Pancreas (tissue), 10 donors: ENCODE data around the gene MAPKAP1. TPM values are rescaled to one million over a fixed set of nuclear protein-coding genes. Genes with fewer than 3 reads are reported as not detected.
A peak's percentile ranks its signal among the peaks of the same experiment; 100 is the strongest.

Experiments used
- ATAC-seq, 4 donors: fragments of 200-7000 bp; cut with Tn5 transposase; one replicate each; pipeline versions ENCODE4 v1.8.0 to v1.9.1; 2020; ENCODE audit warnings: mild to moderate bottlenecking in 4 of 4, moderate library complexity in 4 of 4
- DNase-seq, 6 donors: peaks; one replicate each; pipeline ENCODE4 v3.0.0-alpha.2; 2020
- FAIRE-seq: peaks from 2 replicates; lab custom pipeline; 2012; peaks lifted over from hg19 to GRCh38; lab: Jason Lieb, UNC
- H3K27ac ChIP-seq, 4 donors: fragments of 200-600 bp; sonication (generic); 1 replicate in 3 of 4; 2 replicates in 1 of 4; pipeline versions ENCODE4 v1.5.0 to v1.8.0; 2020
- H3K27me3 ChIP-seq, 4 donors: fragments of 200-600 bp; one replicate each; pipeline ENCODE4 v1.8.0; 2021
- H3K36me3 ChIP-seq, 3 donors: fragments of 200-600 bp; sonication (generic) in 1 of 3; one replicate each; pipeline versions ENCODE4 v1.5.0 to v1.8.0; 2020 to 2021
- H3K4me1 ChIP-seq, 3 donors: fragments of 200-600 bp; one replicate each; pipeline ENCODE4 v1.8.0; 2021
- H3K4me3 ChIP-seq, 4 donors: fragments of 200-600 bp; sonication (generic) in 2 of 4; one replicate each; pipeline versions ENCODE4 v1.5.0 to v1.8.0; 2020 to 2021
- H3K9me3 ChIP-seq, 4 donors: fragments of 200-600 bp; one replicate each; pipeline ENCODE4 v1.8.0; 2021
- CTCF ChIP-seq, 4 donors: fragments of 200-600 bp; sonication (generic) in 3 of 4; IDR thresholded peaks; one replicate each; pipeline versions ENCODE4 v1.5.0 to v1.8.0; 2021; ENCODE audit warnings: antibody characterized with exemption in 4 of 4
- WGBS, 2 donors: extraction: QIAGEN DNeasy Blood & Tissue Kit; methylation state at CpG; one replicate each; pipeline ENCODE4 v1.1.7; 2013; 5-methylcytosine and 5-hydroxymethylcytosine counted together
- intact Hi-C, 3 donors: fragments of 100-400 bp; cut with DNase I; formaldehyde crosslinking; loops; one replicate each; pipeline versions ENCODE4 v1.11.1 to v1.14.2; 2022
- polyA plus RNA-seq, 2 donors: library from polyadenylated mRNA; stranded (reverse); fragments of 200-250 nt; gene quantifications; one replicate each; pipeline ENCODE4 v1.2.3, GENCODE V29; 2013
- total RNA-seq, 6 donors: library from RNA; stranded (reverse); fragmentation: NEBNext Ultra II Directional in 4 of 6; extraction: Animal tissue kit (Norgen Biotek cat#: 25700) in 4 of 6; gene quantifications; one replicate each; pipeline versions ENCODE4 v1.2.1 to v1.2.4, GENCODE V29; 2021 to 2023
- donor health status: healthy with polysubstance abuse.
- donor health status: DM: no; HTN: no; CAD: no; lungs with moderate emphysema.
- donor health status: DM: no; HTN: no; CAD: no.
- donor health status: control.
- donor health status: control.
- donor health status: Bipolar disorder and iron deficiency.
- donor health status: DM: yes; HTN: yes; CAD: no.
- donor health status: DM: no; HTN: no; CAD: no.
- donor health status: DM: no; HTN: no; CAD: no.
- donor health status: DM: yes; HTN: yes; CAD: no.

The MAPKAP1 gene
- total and polyA plus RNA-seq, 8 donors: 18.7 to 42.0 (median 30.4) TPM

GRCh38 chr9:125674981-125675973 lies 31.7 kb downstream of the MAPKAP1 start:
- H3K9me3 ChIP-seq: no peaks in the 10 kb centered on the region
- WGBS, 2 donors: 53 to 69% methylated on average over 3 of the region's 3 CpGs
- H3K27me3 ChIP-seq: no peaks in the 10 kb centered on the region
- no peak overlapping the region for H3K4me3 ChIP-seq
- ATAC-seq: peak; percentile 53 to 95 (median 78)
- intact Hi-C loops: no loop called here
- peaks cover 0 to 10% (median 0%) of the 10 kb centered on the region in 3 donors for H3K4me1 ChIP-seq
- H3K36me3 ChIP-seq: no peaks in the 10 kb centered on the region
- TF ChIP-seq CTCF (IDR thresholded peaks at IDR 0.05): no peak
- H3K27ac ChIP-seq: peak overlapping the region in 1 of 4 donors; percentile 32
- DNase-seq: no peak
- no peak for FAIRE-seq

- intact Hi-C loops: no loop called here
- peaks cover 0 to 4% (median 0%) of the 10 kb centered on the region in 3 donors for H3K36me3 ChIP-seq
- 99% methylated on average over 3 of the region's 3 CpGs for WGBS, 2 donors
- peaks cover 0 to 10% (median 0%) of the 10 kb centered on the region in 3 donors for H3K4me1 ChIP-seq
- ATAC-seq: no peak
- no peak for TF ChIP-seq CTCF (IDR thresholded peaks at IDR 0.05)
- H3K27me3 ChIP-seq: no peaks in the 10 kb centered on the region
- no peak overlapping the region for H3K27ac ChIP-seq
- FAIRE-seq: no peak
- H3K4me3 ChIP-seq: no peak overlapping the region
- no peak for DNase-seq
- no peaks in the 10 kb centered on the region for H3K9me3 ChIP-seq
Measured at GRCh38 chr9:125672876-125673275, 34.1 kb downstream of the MAPKAP1 start.

GRCh38 chr9:125663127-125663526 lies 43.9 kb downstream of the MAPKAP1 start:
- Histone ChIP-seq H3K4me3 (no peak overlapping the region), H3K4me1 (no peaks in the 10 kb centered on the region), H3K36me3 (peaks cover 0 to 3% (median 0%) of the 10 kb centered on the region in 3 donors), H3K27ac (no peak overlapping the region), H3K27me3 (no peaks in the 10 kb centered on the region), H3K9me3 (no peaks in the 10 kb centered on the region)
- DNase-seq (no peak), FAIRE-seq (no peak), ATAC-seq (no peak)
- TF ChIP-seq CTCF (IDR thresholded peaks at IDR 0.05): no peak
- 83 to 85% methylated on average over 3 of the region's 3 CpGs for WGBS, 2 donors
- intact Hi-C loops: no loop called here

GRCh38 chr9:125660557-125660956 lies 46.5 kb downstream of the MAPKAP1 start:
- ATAC-seq (no peak), FAIRE-seq (no peak), DNase-seq (no peak)
- Histone ChIP-seq H3K27me3 (no peaks in the 10 kb centered on the region), H3K4me3 (no peak overlapping the region), H3K36me3 (no peaks in the 10 kb centered on the region), H3K27ac (no peak overlapping the region), H3K4me1 (no peaks in the 10 kb centered on the region), H3K9me3 (no peaks in the 10 kb centered on the region)
- TF ChIP-seq CTCF (IDR thresholded peaks at IDR 0.05): no peak
- intact Hi-C loops: no loop called here
- WGBS, 2 donors: 81 to 96% methylated on average over 6 of the region's 6 CpGs

GRCh38 chr9:125659954-125660353 lies 47.1 kb downstream of the MAPKAP1 start:
- Histone ChIP-seq H3K4me3 (no peak overlapping the region), H3K27ac (no peak overlapping the region), H3K9me3 (no peaks in the 10 kb centered on the region), H3K4me1 (no peaks in the 10 kb centered on the region), H3K36me3 (no peaks in the 10 kb centered on the region), H3K27me3 (no peaks in the 10 kb centered on the region)
- no peak for DNase-seq
- ATAC-seq: no peak
- TF ChIP-seq CTCF (IDR thresholded peaks at IDR 0.05): no peak
- intact Hi-C loops: no loop called here
- WGBS, 2 donors: 66 to 73% methylated on average over 4 of the region's 4 CpGs
- no peak for FAIRE-seq
